NCI-H128 (cell line): ENCODE results near the gene LSR.

ENCODE experiments used
- DNase-seq: peaks from one replicate; lab custom pipeline; 2025; ENCODE audit not compliant: unreplicated experiment; lab: John Stamatoyannopoulos, UW

The LSR gene

GRCh38 chr19:35266520-35267352, 17.9 kb downstream of the LSR start:
- DNase-seq: no peak

DNA sequence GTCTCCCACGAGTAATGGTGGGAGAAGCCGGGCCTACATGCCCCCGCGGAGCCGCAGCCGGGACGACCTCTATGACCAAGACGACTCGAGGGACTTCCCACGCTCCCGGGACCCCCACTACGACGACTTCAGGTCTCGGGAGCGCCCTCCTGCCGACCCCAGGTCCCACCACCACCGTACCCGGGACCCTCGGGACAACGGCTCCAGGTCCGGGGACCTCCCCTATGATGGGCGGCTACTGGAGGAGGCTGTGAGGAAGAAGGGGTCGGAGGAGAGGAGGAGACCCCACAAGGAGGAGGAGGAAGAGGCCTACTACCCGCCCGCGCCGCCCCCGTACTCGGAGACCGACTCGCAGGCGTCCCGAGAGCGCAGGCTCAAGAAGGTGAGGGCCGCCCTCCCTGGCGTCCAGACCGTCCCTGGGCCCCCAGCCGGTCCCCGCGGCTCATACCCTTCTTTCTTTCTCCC, 18.6 kb downstream of the LSR start:
- DNase-seq: no peak

DNA sequence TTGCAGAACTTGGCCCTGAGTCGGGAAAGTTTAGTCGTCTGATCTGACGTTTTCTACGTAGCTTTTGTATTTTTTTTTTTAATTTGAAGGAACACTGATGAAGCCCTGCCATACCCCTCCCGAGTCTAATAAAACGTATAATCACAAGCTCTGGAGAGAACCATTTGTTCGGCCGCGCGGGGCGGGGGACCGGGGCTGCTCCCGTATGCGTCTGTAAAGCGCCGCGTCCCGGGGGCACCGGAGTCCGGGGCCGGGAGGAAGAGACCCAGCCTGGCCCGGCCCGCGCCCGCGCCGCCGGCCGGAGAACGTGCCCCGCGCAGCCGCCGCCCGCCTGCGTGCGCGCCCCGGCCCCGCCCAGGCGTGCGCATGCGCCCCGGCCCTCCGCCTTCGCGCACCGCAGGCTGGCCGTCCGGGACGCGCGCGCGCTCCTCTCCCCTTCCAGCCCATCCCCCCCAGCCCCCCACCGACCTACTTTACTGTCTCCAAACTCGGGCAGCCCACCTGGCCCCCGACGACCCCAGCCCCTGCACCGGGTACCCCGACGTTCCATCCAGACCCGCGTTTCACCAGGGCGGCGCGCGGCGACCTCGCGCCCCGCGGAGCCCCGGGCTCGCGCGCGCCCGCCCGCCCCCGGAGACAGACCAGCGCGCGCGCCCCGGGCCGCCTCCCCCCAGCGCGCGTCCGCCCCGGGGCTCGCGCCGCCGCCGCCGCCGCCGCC, 19.2 kb downstream of the LSR start:
- DNase-seq: peak; percentile 61

- peak; percentile 22 for DNase-seq
Observed at GRCh38 chr19:35268536-35269437, 20.0 kb downstream of the LSR start, which contains the start of gene USF2. TSS of gene USF2 (plus strand) at chr19:35268962. CDS start at chr19:35269102, 140 bp downstream.

DNA sequence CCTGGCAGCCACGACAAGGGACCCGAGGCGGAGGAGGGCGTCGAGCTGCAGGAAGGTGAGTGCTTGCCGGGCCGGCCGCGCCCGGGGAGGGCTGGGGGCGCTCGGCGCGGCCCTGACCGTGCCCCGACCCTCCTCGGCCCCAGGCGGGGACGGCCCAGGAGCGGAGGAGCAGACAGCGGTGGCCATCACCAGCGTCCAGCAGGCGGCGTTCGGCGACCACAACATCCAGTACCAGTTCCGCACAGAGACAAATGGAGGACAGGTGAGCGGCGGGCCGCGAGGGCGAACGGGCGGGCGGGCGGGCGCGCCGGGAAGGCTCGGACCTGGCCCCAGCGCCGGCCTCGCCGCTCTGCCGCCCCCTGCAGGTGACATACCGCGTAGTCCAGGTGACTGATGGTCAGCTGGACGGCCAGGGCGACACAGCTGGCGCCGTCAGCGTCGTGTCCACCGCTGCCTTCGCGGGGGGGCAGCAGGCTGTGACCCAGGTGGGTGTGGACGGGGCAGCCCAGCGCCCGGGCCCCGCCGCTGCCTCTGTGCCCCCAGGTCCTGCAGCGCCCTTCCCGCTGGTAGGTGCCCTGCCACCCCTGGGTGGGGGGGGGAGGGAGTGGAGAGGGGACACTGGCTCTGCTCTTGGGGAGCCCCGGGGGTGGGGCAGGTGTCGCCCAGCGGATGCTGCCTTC, 20.8 kb downstream of the LSR start:
- peak; percentile 32 for DNase-seq

GRCh38 chr19:35270381-35270811, 21.6 kb downstream of the LSR start:
- DNase-seq: no peak

DNA sequence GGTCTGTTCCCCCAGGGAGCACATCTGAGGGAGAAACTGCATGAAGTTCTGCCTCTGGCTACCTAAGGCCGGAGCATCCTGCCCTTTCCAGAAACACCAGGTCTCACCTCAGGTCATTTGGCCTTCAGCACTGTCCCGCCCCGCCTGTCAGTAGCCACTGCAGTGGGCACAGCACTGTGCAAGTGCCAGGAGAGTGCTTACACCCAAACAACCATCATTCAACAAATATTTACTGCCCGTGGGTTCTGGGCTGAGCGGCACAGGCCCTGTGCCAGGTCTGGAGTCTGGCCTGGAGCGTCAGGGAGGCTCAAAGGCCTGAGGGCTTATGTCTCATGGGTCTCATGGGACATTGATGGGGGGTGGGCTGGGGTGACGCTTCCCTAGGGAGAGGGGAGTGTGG, 22.7 kb downstream of the LSR start:
- DNase-seq: no peak

GRCh38 chr19:35272122-35272719, 23.4 kb downstream of the LSR start:
- no peak for DNase-seq

DNA sequence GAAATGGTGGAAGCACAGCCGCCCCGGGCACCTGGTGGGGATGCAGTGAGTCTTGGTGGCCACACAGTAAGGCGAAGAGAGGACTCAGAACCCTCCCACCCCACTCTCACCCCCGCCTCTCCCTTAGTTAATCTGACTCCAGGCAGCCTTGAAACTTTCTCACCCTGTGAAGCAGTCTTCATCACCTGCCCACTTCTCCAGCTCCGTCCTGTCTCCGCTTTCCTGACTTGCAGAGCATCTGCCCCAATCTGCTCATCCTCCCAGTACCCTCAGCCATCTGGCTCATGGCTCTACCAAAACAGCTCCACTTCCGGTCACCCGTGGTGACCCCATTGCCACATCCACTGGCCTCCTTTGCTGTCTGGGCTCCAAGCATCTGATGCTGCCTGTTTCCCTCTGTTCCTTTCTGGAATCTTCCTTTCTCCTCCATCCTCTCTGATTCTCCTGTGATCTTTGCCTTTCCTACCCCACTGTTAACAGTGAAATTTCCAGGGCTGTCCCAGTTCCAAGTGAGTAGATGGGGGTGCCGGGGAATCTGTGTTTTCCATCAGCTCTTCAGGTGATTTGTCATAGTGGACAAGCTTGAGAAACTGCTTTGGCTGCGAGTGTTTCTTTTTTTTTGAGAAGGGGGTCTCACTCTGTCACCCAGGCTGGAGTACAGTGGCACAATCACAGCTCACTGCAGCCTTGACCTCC, 24.3 kb downstream of the LSR start:
- no peak for DNase-seq

GRCh38 chr19:35273686-35274259, 25.0 kb downstream of the LSR start:
- DNase-seq: no peak

DNA sequence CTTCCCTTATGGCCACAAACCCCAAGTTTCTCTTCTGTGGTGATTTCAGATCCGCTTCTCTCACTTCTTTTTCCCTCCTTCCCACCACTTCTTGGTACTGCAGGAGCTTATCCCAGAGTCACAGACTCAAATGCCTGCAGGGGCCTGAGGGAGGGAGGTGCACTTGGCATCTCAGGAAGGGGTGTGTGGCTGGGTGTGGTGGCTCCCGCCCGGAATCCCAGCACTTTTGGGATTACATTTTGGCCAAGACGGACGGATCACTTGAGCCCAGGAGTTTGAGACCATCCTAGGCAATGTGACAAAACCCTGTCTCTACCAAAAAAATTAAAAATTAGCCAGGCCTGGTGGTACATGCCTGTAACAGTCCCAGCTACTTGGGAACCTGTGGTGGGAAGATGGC, 25.5 kb downstream of the LSR start:
- DNase-seq: no peak

DNA sequence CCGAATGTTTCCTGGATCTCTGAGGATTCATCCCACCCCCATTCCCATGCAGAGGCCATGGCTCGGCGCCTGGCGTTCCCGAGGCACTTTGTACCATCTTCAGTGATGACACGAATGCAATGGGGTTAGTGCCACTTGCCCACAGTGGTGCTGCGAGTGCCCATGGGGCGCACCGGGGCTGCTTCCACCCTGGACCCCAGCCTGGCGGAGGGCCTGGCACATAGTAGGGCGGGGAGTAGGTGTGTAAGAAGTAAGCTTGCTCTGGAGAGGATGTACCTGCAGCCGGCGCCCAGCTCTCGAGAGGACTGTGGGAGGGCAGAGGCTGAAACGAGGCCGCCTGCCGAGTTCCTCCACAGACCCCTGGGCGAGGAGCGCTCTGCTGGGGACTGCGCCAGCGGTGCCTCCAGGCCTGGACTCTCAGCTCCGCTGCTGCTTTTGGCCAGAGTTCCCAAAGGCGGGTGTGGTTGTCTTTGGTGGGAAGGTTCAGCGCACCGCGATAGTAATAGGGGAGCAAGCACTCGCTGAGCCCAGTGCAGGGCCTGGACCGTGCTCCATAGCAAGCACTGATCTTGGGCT, 28.0 kb downstream of the LSR start:
- DNase-seq: no peak

DNA sequence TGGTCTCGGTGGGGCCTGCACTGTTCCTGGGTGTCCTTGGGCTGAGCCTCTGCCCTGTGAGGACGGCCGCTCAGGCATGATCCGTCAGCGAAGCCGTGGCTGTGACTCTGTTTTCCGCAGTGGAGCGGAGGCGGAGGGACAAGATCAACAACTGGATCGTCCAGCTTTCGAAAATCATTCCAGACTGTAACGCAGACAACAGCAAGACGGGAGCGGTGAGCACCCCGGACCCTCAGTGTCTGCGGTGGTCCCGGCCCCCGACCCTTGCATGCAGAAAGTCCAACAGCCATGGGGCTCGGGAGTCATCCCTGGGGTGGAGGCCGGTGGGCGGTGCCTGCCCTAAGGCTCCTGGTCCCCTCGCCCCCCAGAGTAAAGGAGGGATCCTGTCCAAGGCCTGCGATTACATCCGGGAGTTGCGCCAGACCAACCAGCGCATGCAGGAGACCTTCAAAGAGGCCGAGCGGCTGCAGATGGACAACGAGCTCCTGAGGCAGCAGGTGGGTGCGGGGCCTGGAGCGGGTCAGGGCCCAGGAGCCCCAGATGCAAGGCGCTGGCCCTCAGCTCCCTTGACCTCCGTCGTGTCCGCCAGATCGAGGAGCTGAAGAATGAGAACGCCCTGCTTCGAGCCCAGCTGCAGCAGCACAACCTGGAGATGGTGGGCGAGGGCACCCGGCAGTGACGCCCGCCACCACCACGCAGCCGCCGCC, 29.9 kb downstream of the LSR start:
- DNase-seq: no peak

DNA sequence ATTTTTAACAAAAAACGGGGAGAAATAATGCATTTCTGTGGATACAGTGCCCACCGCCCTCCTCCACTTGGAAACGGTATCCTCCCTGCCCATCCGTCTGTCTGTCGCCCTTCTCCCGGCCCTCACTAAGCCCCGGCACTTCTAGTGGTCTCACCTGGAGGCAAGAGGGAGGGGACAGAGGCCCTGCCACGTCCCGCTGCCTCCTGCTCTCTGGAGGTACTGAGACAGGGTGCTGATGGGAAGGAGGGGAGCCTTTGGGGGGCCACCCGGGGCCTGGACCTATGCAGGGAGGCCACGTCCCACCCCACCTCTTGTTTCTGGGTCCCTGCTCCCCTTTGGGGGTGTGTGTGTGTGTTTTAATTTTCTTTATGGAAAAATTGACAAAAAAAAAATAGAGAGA, 30.6 kb downstream of the LSR start:
- no peak for DNase-seq

DNA sequence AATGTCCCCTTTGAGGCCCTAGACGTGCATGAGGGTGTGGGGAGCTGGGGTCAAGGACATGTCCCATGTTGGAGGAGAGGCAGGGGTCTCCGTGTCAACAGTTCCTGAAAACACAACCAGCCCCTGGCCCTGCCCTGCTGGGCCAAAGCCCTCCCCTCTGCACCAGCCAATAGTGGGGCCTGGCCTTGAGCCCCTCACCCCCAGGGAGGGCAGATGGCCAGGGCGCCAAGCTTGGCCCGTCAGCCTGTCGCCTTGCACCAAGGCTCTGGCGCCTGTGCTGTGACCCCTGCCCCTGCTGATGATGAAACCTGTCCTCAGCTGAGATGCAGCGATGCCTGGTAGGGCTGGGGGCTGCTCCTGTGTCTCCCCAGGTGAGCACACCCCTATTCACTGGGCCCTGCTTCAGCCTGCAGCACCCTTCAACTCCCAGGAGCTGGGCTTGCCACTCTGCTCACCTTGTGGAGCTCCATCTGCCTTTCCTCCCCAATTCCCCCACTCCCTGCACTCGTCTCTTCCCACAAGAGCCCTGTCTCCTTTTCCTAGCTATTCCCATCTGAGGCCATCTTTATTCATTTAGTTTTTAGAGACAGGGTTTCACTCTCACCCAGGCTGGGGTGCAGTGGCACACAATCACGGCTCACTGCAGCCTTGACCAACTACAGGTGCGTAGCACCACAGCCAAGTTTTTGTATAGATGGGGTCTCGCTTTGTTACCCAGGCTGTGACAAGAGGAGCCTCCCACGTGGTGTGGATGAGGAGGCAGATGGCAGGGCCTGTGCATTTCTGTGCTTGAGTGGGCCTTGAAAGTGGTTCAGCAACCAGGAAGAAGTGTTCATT, 31.4 kb downstream of the LSR start:
- DNase-seq: no peak

DNA sequence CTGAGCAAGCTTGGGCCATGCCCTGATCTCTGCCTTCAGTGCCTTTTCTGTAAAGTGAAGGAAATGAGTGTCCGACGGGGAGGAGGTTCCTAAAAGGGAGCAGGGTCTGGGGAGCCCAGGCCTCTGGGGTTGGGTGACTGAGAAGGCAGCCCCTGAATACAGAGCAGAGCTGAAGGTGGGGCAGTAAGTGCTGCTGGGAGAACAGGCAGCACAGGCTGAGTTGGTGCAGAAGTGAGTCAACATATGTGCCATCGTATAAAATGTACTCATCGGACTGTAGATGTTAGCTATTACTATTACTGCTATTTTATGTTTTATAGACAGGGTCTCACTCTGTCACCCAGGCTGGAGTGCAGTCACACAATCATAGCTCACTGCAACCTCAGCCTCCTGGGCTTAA, 32.5 kb downstream of the LSR start:
- DNase-seq: no peak
